ENCODE results near the gene CDC45. TPM values are rescaled to one million over a fixed set of nuclear protein-coding genes. Genes with fewer than 3 reads are reported as not detected.

Gene CDC45
- total RNA-seq, 4 donors from 2014 or later = 0.39 to 3.9 (median 2.0) TPM

DNA sequence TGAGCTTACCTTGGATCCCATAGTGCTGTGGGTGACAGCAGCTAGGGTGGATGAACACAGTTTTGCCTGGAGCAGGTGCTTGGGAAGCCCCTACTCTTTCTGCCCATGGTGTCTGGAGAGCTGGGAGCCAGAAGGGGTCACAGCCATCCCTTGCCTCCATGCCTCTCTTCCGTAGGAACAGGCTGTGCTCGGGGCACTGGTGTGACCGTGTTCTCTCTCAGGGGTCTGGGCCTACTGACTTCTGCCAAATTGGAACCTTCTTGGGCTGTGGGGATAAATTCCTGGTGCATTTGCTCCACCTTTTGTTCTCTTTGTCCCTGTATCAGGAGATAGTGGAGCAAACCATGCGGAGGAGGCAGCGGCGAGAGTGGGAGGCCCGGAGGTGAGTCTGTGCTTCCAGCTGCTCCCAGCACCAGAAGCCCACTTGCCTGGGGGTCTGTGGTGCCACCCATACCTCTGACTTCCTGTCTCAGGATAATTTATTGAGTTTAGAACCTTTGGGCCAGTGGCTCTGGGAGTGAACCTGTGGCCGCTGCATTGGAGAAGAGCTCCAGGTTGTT is 14.4 kb downstream of the CDC45 start:
- TF ChIP-seq, protein P1, sequence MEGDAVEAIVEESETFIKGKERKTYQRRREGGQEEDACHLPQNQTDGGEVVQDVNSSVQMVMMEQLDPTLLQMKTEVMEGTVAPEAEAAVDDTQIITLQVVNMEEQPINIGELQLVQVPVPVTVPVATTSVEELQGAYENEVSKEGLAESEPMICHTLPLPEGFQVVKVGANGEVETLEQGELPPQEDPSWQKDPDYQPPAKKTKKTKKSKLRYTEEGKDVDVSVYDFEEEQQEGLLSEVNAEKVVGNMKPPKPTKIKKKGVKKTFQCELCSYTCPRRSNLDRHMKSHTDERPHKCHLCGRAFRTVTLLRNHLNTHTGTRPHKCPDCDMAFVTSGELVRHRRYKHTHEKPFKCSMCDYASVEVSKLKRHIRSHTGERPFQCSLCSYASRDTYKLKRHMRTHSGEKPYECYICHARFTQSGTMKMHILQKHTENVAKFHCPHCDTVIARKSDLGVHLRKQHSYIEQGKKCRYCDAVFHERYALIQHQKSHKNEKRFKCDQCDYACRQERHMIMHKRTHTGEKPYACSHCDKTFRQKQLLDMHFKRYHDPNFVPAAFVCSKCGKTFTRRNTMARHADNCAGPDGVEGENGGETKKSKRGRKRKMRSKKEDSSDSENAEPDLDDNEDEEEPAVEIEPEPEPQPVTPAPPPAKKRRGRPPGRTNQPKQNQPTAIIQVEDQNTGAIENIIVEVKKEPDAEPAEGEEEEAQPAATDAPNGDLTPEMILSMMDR (IDR thresholded peaks at IDR 0.05) = no peak
- no peak for TF ChIP-seq POLR2A (IDR thresholded peaks at IDR 0.05)
- H3K4me3 ChIP-seq (ENCODE audit: low read depth, poor library complexity, severe bottlenecking) = no peak overlapping the region
- intact Hi-C loops (cut with DNase I; ENCODE audit: low total_unique reads) = no loop called here
- 97% methylated on average over 8 of the region's 8 CpGs for WGBS, 2 donors
- DNase-seq (ENCODE audit: low spot score in 2 of 2) = no peak

DNA sequence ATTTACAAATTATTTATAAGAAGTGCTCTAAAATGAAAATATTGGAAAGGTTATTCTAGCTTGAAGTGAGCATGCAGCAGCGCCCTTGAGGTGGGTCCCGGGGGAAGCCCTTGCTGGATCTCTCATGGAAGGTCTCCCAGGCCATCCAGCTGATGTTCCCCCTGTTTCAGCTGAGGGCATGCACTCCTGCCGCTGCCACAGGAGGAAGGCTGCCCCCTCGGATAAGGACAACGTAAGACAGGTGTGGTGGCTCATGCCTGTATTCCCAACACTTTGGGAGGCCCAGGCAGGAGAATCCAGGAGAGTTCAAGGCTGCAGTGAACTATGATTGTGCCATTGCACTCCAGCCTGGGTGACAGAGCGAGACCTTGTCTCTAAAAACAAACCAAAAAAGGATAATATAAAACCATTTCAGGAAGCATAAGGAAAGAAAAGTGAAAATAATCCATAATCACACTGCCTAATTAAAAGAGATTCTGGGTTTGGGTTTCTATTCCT is 15.0 kb downstream of the CDC45 start:
- no peak for DNase-seq (ENCODE audit: low spot score in 2 of 2)
- no peak overlapping the region for H3K4me3 ChIP-seq (ENCODE audit: low read depth, poor library complexity, severe bottlenecking)
- intact Hi-C loops (cut with DNase I; ENCODE audit: low total_unique reads) = no loop called here
- TF ChIP-seq POLR2A (IDR thresholded peaks at IDR 0.05) = no peak
- TF ChIP-seq, protein P1 (IDR thresholded peaks at IDR 0.05) = no peak
- WGBS, 2 donors = 89 to 96% methylated on average over 6 of the region's 6 CpGs

DNA sequence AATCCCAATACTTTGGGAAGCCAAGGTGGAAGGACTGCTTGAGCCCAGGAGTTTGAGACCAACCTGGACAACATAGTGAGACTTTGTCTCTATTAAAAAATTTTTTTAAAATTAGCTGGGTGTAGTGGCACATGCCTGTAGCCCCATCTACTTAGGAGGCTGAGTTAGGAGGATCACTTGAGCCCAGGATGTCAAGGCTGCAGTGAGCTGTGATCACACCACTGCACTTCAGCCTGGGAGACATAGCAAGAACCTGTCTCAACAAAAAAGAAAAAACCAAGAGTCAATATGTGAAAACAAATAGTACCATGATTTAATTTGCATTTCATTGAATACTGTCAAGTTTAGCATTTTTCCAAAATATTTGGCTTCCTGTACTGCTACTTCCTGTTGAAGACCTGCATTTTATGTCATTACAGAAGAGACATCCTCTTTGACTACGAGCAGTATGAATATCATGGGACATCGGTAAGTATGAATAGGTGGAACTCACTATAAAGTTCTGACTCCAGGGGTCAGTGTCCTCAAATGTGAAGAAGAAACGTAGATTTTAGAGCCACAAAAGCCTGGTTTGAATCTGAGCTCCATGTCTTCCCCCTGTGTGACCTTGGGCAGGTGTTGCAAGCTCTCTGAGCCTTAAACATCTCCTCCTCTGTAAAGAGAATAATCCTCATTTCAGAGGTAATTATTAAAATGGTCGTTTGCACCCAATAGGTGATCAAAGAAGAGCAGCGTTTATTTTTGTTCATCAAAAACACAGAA is 16.0 kb downstream of the CDC45 start:
- WGBS, 2 donors = 77 to 82% methylated on average over 5 of the region's 5 CpGs
- intact Hi-C loops (cut with DNase I; ENCODE audit: low total_unique reads) = no loop called here
- H3K4me3 ChIP-seq (ENCODE audit: low read depth, poor library complexity, severe bottlenecking) = no peak overlapping the region
- no peak for DNase-seq (ENCODE audit: low spot score in 2 of 2)
- TF ChIP-seq POLR2A (IDR thresholded peaks at IDR 0.05) = no peak
- TF ChIP-seq, protein P1 (IDR thresholded peaks at IDR 0.05) = no peak

DNA sequence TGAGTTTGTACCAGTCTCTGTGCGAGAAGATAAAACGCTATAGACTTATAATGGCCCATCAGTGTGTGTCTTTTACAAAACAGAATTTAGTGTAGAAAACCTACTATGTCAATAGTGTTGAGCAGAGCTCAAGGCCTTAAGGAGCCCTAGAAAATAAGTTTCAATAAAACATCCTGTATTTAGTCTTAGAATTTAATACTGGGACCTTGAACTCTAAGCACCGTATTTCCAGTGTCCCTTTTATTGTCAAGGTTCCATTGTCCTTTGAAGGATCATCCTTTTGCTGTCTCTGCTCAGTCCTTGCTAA is 16.6 kb downstream of the CDC45 start:
- no peak for TF ChIP-seq POLR2A (IDR thresholded peaks at IDR 0.05)
- TF ChIP-seq, protein P1 (IDR thresholded peaks at IDR 0.05) = no peak
- 96 to 98% methylated on average over 3 of the region's 3 CpGs for WGBS, 2 donors
- intact Hi-C loops (cut with DNase I; ENCODE audit: low total_unique reads) = no loop called here
- no peak for DNase-seq (ENCODE audit: low spot score in 2 of 2)
- no peak overlapping the region for H3K4me3 ChIP-seq (ENCODE audit: low read depth, poor library complexity, severe bottlenecking)

DNA sequence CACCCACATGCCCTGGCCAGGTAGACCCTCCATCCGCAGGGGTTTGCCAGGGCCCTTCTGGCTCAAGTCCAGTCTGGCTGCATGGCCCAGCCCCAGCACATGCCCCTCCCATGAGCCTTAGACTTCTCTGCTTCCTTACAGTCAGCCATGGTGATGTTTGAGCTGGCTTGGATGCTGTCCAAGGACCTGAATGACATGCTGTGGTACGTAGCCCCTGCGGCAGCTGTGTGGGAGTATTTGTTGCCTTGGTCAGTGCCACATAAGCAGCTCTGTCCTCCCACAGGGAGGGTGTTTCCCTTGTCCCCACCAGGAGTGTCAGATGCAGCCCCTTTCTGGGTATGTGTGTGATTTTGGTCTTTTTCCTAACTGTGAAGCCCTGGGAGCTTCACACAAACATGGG is 17.5 kb downstream of the CDC45 start:
- no peak overlapping the region for H3K4me3 ChIP-seq (ENCODE audit: low read depth, poor library complexity, severe bottlenecking)
- TF ChIP-seq, protein P1 (IDR thresholded peaks at IDR 0.05) = no peak
- no peak for DNase-seq (ENCODE audit: low spot score in 2 of 2)
- WGBS, 2 donors = 77% methylated on average over 3 of the region's 3 CpGs
- intact Hi-C loops (cut with DNase I; ENCODE audit: low total_unique reads) = no loop called here
